Measurements from ENCODE around the gene DHDDS. TPM values are rescaled to one million over a fixed set of nuclear protein-coding genes. Genes with fewer than 3 reads are reported as not detected.

The DHDDS gene
- total and polyA plus RNA-seq, 5 donors: 21.5 to 34.0 (median 29.4) TPM

DNA sequence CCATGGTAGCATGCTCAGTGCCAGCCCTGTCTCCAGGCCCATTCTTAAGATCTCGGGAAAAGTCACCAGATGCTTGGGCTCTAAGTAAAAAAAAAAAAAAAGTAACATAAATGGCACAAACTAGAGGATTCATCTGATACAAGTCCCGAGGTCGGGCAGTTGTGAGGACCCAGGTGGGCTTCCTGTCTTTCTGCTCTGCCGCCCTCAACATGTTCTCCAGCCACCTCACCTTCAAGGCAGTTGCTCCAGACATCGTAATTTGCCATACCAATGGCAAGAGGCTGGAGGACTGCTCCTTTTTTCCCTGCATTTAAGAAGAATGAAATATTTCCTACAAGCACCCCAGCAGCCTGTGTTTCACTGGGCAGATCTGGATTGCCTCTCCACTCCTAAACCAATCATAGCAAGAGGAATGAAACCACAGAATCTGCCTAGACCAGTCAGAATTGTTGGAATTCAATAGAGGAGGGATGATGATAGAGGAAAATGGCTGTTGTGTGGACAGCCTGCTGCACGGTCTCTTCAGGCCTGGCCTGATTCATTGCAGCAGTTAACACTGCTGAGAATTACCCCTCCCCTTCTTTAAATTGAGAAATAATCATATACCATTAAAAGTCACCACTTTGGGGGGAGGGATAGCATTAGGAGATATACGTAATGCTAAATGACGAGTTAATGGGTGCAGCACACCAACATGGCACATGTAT, 45.5 kb downstream of the DHDDS start:
- Histone ChIP-seq H3K27ac (ENCODE audit: low read length) (no peak overlapping the region), H3K4me1 (ENCODE audit: control insufficient read depth, insufficient read depth, low read length) (no peaks in the 10 kb centered on the region), H3K9me3 (ENCODE audit: control insufficient read depth, low read length) (no peaks in the 10 kb centered on the region), H3K27me3 (ENCODE audit: control insufficient read depth, insufficient read depth) (no peaks in the 10 kb centered on the region), H3K4me3 (ENCODE audit: low read length) (no peak overlapping the region)
- ATAC-seq: no peak
- no peak for DNase-seq
- WGBS: 79% methylated on average over 8 of the region's 8 CpGs
- intact Hi-C loops (cut with DNase I): no loop called here

DNA sequence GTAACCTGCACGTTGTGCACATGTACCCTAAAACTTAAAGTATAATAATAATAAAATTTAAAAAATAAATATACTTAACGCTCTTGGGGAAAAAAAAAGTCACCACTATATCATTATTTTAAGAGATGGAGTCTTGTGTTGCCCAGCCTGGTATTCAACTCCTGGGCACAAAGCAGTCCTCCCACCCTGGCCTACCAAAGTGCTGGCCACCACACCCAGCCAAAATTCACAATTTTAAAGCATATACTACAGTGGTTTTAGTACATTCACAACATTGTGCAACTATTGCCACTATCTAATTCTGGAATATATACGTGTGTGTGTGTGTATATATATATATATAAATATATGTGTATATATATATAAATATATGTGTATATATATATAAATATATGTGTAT, 46.0 kb downstream of the DHDDS start:
- Histone ChIP-seq H3K9me3 (ENCODE audit: control insufficient read depth, low read length) (no peaks in the 10 kb centered on the region), H3K27me3 (ENCODE audit: control insufficient read depth, insufficient read depth) (no peaks in the 10 kb centered on the region), H3K4me1 (ENCODE audit: control insufficient read depth, insufficient read depth, low read length) (no peaks in the 10 kb centered on the region), H3K27ac (ENCODE audit: low read length) (no peak overlapping the region), H3K4me3 (ENCODE audit: low read length) (no peak overlapping the region)
- DNase-seq: no peak
- ATAC-seq: no peak
- intact Hi-C loops (cut with DNase I): no loop called here
- 82% methylated on average over 3 of the region's 3 CpGs for WGBS

DNA sequence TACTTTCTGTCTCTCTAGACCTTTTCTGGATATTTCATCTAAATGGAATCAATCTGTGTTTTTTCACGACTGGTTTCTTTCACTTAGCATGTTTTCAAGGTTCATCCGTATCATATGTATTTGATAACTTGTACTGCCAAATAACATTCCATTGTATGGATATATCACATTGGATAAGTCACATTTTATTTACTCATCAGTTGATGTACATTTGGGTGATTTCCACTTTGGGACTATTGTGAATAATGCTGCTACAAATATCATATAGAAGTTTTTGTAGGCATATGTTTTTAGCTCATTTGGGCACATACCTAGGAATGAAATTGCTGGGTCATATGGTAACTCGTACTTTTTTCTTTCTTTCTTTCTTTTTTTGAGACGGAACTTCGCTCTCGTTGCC, 46.9 kb downstream of the DHDDS start:
- ATAC-seq: no peak
- no peak overlapping the region for H3K4me3 ChIP-seq (ENCODE audit: low read length)
- no peak overlapping the region for H3K27ac ChIP-seq (ENCODE audit: low read length)
- WGBS: 94% methylated on average over 6 of the region's 6 CpGs
- H3K4me1 ChIP-seq (ENCODE audit: control insufficient read depth, insufficient read depth, low read length): no peaks in the 10 kb centered on the region
- H3K27me3 ChIP-seq (ENCODE audit: control insufficient read depth, insufficient read depth): no peaks in the 10 kb centered on the region
- no peaks in the 10 kb centered on the region for H3K9me3 ChIP-seq (ENCODE audit: control insufficient read depth, low read length)
- intact Hi-C loops (cut with DNase I): no loop called here
- DNase-seq: no peak

DNA sequence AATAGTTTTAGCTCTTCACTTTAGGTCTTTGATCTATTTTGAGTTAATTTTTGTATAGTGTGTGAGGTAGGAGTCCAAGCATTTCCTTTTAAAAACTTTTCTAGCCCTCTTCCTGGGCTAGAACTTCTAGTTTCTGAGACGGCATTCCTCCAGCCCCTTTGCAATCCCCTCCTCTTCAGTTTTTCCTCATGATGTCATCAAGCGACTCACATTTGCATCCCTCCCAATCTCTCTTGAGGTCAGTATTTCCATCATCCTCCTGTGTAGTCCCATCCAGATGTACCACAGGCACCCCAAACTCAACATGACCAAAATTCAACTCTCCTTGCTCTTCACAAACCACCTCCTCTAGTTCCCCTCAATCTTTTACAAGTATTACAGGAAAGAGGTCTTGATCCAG, 50.8 kb downstream of the DHDDS start:
- intact Hi-C loops (cut with DNase I): no loop called here

GRCh38 chr1:26483980-26484379, 51.9 kb downstream of the DHDDS start:
- H3K9me3 ChIP-seq (ENCODE audit: control insufficient read depth, low read length): no peaks in the 10 kb centered on the region
- ATAC-seq: no peak
- intact Hi-C loops (cut with DNase I): no loop called here
- WGBS: 74% methylated on average over 2 of the region's 2 CpGs
- H3K4me3 ChIP-seq (ENCODE audit: low read length): no peak overlapping the region
- no peak for DNase-seq
- no peak overlapping the region for H3K27ac ChIP-seq (ENCODE audit: low read length)
- no peaks in the 10 kb centered on the region for H3K4me1 ChIP-seq (ENCODE audit: control insufficient read depth, insufficient read depth, low read length)
- H3K27me3 ChIP-seq (ENCODE audit: control insufficient read depth, insufficient read depth): no peaks in the 10 kb centered on the region

More for the DNA sequence above, 50.8 kb downstream of the DHDDS start:
- no peaks in the 10 kb centered on the region for H3K9me3 ChIP-seq (ENCODE audit: control insufficient read depth, low read length)
- DNase-seq (no peak), ATAC-seq (no peak)
- H3K27ac ChIP-seq (ENCODE audit: low read length): no peak overlapping the region
- no peak overlapping the region for H3K4me3 ChIP-seq (ENCODE audit: low read length)
- 80% methylated on average over 2 of the region's 2 CpGs for WGBS
- no peaks in the 10 kb centered on the region for H3K4me1 ChIP-seq (ENCODE audit: control insufficient read depth, insufficient read depth, low read length)
- no peaks in the 10 kb centered on the region for H3K27me3 ChIP-seq (ENCODE audit: control insufficient read depth, insufficient read depth)

- Histone ChIP-seq H3K4me3 (ENCODE audit: low read length) (no peak overlapping the region), H3K4me1 (ENCODE audit: control insufficient read depth, insufficient read depth, low read length) (no peaks in the 10 kb centered on the region), H3K9me3 (ENCODE audit: control insufficient read depth, low read length) (no peaks in the 10 kb centered on the region), H3K27me3 (ENCODE audit: control insufficient read depth, insufficient read depth) (no peaks in the 10 kb centered on the region), H3K27ac (ENCODE audit: low read length) (no peak overlapping the region)
- ATAC-seq (no peak), DNase-seq (no peak)
- 88% methylated on average over 4 of the region's 4 CpGs for WGBS
- intact Hi-C loops (cut with DNase I): no loop called here
Observed at GRCh38 chr1:26490155-26490554, 58.0 kb downstream of the DHDDS start.

- no peaks in the 10 kb centered on the region for H3K4me1 ChIP-seq (ENCODE audit: control insufficient read depth, insufficient read depth, low read length)
- 58% methylated on average over 3 of the region's 3 CpGs for WGBS
- intact Hi-C loops (cut with DNase I): no loop called here
- no peaks in the 10 kb centered on the region for H3K27me3 ChIP-seq (ENCODE audit: control insufficient read depth, insufficient read depth)
- no peak overlapping the region for H3K27ac ChIP-seq (ENCODE audit: low read length)
- DNase-seq (no peak), ATAC-seq (no peak)
- H3K9me3 ChIP-seq (ENCODE audit: control insufficient read depth, low read length): no peaks in the 10 kb centered on the region
- no peak overlapping the region for H3K4me3 ChIP-seq (ENCODE audit: low read length)
Observed at GRCh38 chr1:26493267-26493666, 61.1 kb downstream of the DHDDS start.

GRCh38 chr1:26493938-26494337, 61.8 kb downstream of the DHDDS start:
- Histone ChIP-seq H3K4me1 (ENCODE audit: control insufficient read depth, insufficient read depth, low read length) (no peaks in the 10 kb centered on the region), H3K27ac (ENCODE audit: low read length) (no peak overlapping the region), H3K27me3 (ENCODE audit: control insufficient read depth, insufficient read depth) (no peaks in the 10 kb centered on the region), H3K4me3 (ENCODE audit: low read length) (no peak overlapping the region), H3K9me3 (ENCODE audit: control insufficient read depth, low read length) (no peaks in the 10 kb centered on the region)
- ATAC-seq: no peak
- no peak for DNase-seq
- intact Hi-C loops (cut with DNase I): no loop called here
- 85% methylated on average over 3 of the region's 3 CpGs for WGBS

DNA sequence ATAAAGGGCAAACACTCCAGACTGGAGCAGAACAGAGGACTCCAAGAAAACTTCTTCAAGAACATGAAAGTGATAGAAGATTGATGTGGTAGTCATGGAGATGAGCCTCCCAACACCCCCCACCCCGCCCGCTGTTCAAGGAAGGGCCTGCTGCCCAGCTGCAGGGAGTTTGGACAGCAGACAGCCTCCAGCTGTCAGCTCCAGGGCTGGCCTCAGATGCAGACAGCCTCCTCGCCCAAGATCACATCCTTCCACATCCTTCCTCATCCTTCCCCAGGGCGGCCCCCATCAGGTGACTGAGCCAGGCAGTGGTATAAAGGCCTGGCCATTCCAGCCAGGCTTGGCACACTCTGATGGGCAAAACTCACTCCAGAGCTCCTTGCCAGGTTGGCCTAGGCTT, 64.7 kb downstream of the DHDDS start:
- Histone ChIP-seq H3K9me3 (ENCODE audit: control insufficient read depth, low read length) (no peaks in the 10 kb centered on the region), H3K4me3 (ENCODE audit: low read length) (no peak overlapping the region), H3K27me3 (ENCODE audit: control insufficient read depth, insufficient read depth) (no peaks in the 10 kb centered on the region), H3K27ac (ENCODE audit: low read length) (no peak overlapping the region), H3K4me1 (ENCODE audit: control insufficient read depth, insufficient read depth, low read length) (peaks cover 2% of the 10 kb centered on the region)
- ATAC-seq (no peak), DNase-seq (no peak)
- 45% methylated on average over 4 of the region's 4 CpGs for WGBS
- intact Hi-C loops (cut with DNase I): no loop called here

GRCh38 chr1:26498894-26499293, 66.8 kb downstream of the DHDDS start:
- DNase-seq: no peak
- intact Hi-C loops (cut with DNase I): no loop called here
- no peaks in the 10 kb centered on the region for H3K9me3 ChIP-seq (ENCODE audit: control insufficient read depth, low read length)
- H3K27ac ChIP-seq (ENCODE audit: low read length): no peak overlapping the region
- peaks cover 2% of the 10 kb centered on the region for H3K4me1 ChIP-seq (ENCODE audit: control insufficient read depth, insufficient read depth, low read length)
- no peaks in the 10 kb centered on the region for H3K27me3 ChIP-seq (ENCODE audit: control insufficient read depth, insufficient read depth)
- H3K4me3 ChIP-seq (ENCODE audit: low read length): no peak overlapping the region
- no peak for ATAC-seq
- WGBS: 89% methylated on average over 7 of the region's 7 CpGs

- ATAC-seq: peak; percentile 94 to 95
- WGBS: under 1% methylated on average over 74 of the region's 74 CpGs
- Histone ChIP-seq H3K4me1 (ENCODE audit: control insufficient read depth, insufficient read depth, low read length) (peaks cover 2% of the 10 kb centered on the region), H3K27me3 (ENCODE audit: control insufficient read depth, insufficient read depth) (no peaks in the 10 kb centered on the region), H3K4me3 (ENCODE audit: low read length) (peak overlapping the region; percentile 67), H3K27ac (ENCODE audit: low read length) (peak overlapping the region; percentile 94), H3K9me3 (ENCODE audit: control insufficient read depth, low read length) (no peaks in the 10 kb centered on the region)
- DNase-seq: peak; percentile 88 to 97 (median 95)
- intact Hi-C loops (cut with DNase I): loop anchor here in 1 of 4 donors (10.0 kb wide), 1 partner anchor 284 kb away; the partner anchor contains the start of gene PIGV
Observed at GRCh38 chr1:26500488-26501175, 68.5 kb downstream of the DHDDS start.
